Fibroblast of lung (primary cell): ENCODE data around the gene MAP3K1.

Experiments used
- CTCF ChIP-seq, 2 donors: IDR thresholded peaks in 1 of 2; conservative IDR thresholded peaks in 1 of 2; 1 replicate in 1 of 2; 2 replicates in 1 of 2; pipeline ENCODE4 v1.5.1; 2011 to 2012; ENCODE audit warnings: low read length in 2 of 2, control low read depth in 1 of 2, inconsistent platforms in 1 of 2, low read depth in 1 of 2, mild to moderate bottlenecking in 1 of 2
- EZH2 ChIP-seq: IDR thresholded peaks from 2 replicates; pipeline ENCODE4 v1.5.1; 2012; ENCODE audit warnings: low read length, control low read depth, mild to moderate bottlenecking; ENCODE audit errors: missing control alignments

DNA sequence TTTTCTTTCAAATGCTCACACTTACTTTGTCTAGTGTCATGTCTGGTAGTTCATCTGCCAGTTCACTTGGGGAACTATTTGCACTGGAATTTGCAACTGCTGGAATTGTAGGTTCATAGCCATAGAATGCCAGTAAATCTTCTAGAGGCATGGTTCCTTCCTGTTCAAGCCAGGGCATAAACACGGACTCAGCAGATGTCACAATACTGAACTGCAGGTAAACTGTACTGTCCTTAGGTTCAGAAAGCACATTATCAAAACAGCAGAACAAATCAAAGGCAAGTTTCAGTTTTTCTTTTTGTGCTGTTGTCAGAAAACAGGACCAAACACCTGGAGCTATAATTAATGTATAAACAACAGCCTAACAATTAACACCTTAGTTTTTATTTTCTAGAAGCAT, 123.5 kb downstream of the MAP3K1 start:
- no peak for TF ChIP-seq EZH2
- no peak for TF ChIP-seq CTCF (conservative IDR thresholded peaks at IDR 0.05 in 1 of 2, IDR thresholded peaks at IDR 0.05 in 1 of 2; ENCODE audit: low read depth in 1 of 2, low read length in 2 of 2)
